ENCODE measurements around the gene KTN1.

The KTN1 gene, protein sequence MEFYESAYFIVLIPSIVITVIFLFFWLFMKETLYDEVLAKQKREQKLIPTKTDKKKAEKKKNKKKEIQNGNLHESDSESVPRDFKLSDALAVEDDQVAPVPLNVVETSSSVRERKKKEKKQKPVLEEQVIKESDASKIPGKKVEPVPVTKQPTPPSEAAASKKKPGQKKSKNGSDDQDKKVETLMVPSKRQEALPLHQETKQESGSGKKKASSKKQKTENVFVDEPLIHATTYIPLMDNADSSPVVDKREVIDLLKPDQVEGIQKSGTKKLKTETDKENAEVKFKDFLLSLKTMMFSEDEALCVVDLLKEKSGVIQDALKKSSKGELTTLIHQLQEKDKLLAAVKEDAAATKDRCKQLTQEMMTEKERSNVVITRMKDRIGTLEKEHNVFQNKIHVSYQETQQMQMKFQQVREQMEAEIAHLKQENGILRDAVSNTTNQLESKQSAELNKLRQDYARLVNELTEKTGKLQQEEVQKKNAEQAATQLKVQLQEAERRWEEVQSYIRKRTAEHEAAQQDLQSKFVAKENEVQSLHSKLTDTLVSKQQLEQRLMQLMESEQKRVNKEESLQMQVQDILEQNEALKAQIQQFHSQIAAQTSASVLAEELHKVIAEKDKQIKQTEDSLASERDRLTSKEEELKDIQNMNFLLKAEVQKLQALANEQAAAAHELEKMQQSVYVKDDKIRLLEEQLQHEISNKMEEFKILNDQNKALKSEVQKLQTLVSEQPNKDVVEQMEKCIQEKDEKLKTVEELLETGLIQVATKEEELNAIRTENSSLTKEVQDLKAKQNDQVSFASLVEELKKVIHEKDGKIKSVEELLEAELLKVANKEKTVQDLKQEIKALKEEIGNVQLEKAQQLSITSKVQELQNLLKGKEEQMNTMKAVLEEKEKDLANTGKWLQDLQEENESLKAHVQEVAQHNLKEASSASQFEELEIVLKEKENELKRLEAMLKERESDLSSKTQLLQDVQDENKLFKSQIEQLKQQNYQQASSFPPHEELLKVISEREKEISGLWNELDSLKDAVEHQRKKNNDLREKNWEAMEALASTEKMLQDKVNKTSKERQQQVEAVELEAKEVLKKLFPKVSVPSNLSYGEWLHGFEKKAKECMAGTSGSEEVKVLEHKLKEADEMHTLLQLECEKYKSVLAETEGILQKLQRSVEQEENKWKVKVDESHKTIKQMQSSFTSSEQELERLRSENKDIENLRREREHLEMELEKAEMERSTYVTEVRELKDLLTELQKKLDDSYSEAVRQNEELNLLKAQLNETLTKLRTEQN (N-terminal part only)

DNA sequence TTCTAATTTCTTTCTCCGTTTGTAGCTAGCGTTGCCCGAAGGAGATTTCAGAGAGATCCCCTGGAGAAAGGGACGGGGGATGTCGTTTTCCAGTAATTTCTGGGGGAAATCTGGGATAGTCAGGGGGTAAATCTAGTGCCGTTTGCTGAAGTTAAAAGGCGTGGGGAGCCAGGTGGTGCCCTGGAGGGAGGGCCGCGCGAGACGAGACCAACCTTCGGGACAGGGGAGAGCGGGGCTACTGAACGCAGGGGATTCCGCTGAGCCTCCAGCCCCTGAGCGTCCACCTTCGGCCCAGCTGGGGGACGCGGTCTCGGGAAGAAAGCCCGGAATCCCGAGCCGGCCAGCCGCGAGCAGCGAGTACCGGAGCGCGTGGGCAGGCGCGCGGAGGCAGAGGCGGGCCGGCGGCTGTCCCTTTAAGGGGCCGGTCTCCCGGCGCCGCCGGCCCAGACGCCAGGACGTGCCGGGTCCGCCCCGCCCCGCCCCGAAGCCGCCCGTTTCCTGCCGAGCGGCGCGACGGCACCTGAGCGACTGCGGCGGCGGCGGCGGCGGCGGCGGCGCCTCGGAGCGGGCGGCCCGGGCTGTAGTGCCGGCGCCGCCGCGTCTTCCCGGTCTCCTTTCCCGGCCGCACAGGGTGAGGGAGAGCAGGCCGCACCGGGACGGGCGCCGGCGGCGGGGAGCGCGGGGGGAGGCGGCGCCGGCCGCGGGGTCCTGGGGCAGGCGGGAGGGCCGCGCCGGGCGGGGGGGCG, at the start of gene KTN1:
Gene KTN1 (plus strand): TSS at position 484 of the 746 bp plus-strand sequence. CDS start 31,842 bp downstream, outside the sequence.
- DNase-seq = peak; percentile 84

DNA sequence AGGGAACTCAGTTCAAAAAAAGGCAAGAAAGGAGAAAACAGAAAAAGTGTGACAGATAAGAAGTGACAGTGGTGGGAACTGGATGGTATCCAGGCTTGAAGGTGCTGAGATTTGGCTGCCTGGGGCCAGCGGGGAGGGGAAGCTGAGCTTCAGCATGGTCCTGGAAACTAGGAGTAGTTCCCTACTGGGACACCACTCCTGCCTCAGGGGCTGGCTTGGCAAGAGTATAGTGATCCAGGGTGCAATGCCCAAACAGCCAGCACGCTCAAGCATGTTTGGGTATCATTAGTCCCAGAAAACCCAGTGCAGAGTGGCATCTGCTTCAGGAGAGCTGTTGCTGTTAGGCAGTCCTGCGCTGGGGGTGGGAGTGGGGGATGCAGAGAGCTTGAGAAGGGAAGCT, 49.5 kb upstream of the KTN1 start:
- no peak for DNase-seq

DNA sequence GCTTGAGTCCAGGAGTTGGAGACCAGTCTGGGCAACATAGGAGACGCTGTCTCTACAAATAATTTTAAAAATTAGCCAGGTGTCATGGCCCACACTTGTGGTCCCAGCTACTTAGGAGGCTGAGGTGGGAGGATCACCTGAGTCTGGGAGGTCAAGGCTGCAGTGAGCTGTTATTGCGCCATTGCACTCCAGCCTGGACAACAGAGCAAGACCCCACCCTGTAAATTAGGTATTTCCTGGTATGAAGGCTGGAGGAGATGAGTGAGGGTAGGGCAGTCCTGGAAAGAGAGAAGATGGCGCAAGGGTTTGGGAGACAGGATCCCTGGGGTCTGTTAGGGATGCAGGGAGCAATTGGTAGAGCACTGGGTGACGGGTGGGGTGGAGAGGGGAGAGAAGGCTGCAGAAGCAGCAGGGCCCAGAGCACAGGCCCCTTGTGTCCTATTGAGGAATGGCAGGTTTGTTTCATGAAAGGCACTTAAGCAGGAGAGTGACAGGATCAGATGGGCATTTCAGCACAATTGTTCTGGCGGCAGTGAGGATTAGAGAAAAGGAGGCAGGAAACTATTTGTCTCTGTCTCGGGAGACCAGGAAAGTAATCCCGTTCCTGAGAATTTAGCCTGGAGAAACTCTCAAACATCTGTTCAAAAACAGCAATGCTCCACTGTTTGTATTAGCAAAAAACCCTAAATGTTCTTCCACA, 47.2 kb upstream of the KTN1 start:
- DNase-seq = no peak

DNA sequence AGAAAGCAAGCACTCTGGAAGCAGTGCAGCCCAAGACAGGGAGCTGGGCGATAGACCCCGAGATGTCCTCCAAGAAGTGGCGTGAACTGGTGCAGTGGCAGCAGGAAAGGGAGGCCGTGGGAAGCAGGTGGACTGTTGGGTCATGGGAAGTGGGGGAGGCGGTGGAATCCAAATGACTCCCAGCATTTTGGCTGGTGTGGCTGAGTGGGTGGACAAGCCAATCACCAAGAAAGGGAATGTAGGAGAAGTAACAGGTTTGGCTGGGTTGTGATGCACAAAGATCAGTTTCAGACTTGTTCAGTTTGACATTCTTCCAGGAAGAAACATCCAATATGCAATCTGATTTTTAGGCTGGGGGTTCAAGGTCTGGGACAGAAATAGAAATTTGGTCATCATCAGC, 46.0 kb upstream of the KTN1 start:
- no peak for DNase-seq

DNA sequence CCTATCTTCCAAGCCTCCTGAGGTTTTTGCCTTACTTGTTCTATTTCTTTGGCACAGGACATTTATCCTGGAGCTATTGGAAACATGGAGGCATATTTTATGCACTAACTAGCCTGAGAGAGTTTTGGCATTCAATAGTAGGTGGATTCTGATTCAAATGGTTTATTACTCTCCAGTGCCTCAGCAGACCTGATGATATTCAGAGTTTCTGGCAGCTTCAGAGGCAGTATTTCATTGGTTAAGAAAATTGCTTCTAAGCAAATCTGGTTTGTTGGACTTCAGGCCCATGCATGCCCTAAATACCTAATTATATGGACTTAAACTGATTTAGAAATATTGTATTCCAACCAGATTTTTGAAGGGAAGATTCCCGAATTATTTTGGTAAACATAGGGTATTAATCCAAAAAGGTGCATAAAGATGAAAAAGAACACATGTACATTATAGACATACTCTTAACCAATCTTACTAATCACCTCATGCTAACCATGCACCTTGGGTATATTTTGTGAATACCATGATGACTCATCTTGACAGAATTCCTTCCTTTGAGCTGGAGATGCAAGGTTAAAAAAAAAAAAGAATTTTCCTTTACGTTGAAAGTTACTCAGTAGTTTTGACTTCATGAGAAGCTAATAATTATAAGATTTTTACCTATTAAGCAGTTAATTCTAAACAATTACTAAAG, 44.3 kb upstream of the KTN1 start:
- DNase-seq = no peak

DNA sequence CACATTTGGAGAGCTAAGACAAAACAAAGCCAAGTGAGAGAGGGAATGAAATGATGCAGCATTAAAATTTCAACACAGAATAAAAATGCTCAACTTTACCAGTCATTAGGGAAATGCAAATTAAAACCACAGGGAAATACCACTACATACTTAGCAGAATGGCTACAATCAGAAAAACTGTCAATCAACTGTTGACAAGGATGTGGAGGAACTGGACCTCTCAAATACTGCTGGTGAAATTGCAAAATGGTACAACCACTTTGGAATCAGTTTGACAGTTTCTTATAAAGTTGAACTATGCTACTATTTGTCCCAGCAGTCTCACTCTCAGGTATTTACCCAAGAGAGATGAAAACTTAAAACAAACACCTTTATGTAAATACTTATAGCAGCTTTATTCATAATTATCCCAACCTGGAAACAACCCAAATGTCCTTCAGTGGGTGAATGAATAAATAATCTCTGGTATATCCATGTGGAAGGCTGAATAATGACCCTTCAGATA, 43.8 kb upstream of the KTN1 start:
- no peak for DNase-seq

DNA sequence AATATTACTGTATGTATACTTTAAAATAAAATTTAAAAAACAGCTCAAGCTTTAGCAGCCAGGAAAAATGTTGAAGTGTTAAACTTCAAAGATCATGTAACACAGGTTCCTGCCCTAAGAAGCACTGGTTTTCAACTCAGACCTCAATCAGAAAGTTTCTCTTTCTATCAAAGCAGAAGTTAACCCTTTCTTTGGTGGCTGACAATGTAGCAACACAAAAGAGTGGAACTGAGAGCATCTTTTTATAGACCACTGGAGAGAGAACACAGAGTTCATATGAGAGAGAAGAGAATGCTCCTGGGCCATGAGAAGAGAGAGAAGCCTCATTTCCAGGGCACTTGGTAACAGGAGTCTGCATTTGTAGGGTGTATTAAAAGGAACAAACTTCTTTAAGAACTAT, 42.2 kb upstream of the KTN1 start:
- no peak for DNase-seq

DNA sequence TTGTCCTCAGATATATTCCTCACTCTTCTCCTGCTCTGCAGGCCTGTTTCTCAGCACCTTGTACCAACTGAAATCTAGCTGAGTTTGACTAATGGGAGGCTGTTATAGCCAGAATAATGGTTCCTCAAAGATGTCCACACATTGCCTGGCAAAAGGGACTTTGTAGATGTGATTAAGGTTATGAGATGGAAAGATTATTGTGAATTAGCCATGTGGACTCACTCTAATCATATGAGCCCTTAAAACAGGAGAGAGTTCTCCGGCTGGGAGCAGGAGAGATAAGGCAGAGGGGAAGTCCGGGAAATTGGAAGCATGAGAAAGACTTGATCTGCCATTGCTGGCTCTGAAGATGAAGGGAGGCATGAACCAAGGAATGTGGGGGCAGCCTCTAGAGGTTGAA, 40.0 kb upstream of the KTN1 start:
- no peak for DNase-seq

DNA sequence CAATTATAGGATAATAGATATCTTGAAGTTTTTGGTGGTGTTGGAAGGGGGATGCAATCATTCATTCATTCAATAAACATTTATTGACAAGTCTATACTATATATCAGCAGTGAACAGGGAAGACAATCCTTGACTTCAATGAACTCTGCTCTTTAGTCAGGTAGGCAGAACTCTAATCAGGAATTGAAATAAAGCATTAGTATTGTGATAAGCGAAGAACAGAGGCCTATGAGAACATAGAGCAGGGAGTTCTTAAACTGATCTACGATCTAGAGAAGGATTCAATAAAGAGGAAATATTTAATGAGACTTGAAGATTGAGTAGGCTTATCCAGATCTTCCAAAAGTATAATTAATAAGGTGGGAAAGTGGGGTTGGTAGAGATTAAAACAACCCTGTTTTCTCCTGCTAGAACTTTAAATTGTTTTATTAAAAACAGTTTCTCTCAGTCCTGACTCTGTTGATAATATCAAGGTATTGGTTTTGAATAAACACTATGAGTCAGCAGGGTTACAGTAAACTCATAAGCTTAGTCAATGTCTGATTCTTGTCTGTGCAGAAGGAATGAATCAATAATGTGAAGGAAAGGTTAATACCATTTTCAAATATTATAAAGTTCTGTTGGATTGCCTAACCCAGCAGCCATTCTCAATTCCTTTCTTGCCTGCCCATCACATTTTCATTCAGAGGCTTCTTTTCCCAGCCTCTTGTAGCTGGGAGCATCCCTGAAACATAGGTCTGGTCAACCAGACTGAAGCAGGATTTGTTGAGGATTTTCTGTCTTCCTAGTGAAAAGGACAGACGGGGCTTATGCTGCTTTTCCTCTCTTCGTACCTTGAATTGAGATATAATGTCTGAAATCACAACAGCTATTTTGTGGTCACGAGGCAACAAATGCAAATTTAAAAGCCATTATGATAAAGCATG, 38.9 kb upstream of the KTN1 start:
- no peak for DNase-seq

DNA sequence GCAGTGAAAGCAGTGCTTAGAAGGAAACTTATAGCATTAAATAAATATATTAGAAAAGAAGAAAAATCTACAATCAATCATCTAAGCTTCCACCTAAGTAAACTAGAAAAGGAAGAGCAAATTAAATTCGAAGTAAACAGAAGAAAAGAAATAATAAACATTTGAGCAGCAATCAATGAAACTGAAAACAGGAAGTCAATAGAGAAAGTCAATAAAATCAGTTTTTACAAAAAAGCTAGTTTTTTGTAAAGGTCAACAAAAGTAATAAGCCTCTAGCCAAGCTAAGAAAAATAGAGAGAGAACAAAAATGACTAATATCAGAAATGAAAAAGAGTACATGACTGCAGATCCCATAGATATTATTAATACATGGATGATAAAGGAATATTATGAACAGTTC, 34.2 kb upstream of the KTN1 start:
- DNase-seq = no peak

DNA sequence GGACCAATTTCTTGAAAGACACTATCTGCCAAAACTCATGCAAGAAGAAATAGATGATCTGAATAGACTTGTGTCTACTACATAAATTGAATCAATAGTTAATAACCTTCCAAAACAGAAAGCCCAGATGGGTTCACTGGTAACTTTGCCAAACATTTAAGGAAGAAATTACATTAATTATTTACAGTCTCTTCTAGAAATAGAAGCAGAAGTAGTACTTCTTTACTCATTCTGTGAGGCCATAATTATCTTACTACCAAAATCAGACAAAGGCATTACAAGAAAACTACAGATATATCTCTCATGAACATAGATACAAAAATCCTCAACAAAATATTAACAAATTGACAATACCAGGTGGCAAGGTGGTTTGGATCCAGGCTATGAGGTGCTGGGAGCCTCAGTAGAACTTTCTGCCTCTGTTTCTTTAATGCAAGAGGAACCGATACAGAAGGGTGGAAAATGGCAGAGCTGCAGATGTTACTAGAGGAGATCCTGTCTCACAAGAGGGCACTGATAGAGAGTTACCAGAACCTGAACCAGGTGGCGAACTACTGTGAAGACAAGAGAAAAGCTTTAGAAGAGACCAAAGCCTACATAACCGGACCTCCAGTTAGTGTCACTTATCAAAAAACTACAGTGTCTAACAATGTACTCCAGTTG, 33.7 kb upstream of the KTN1 start:
- DNase-seq = no peak

DNA sequence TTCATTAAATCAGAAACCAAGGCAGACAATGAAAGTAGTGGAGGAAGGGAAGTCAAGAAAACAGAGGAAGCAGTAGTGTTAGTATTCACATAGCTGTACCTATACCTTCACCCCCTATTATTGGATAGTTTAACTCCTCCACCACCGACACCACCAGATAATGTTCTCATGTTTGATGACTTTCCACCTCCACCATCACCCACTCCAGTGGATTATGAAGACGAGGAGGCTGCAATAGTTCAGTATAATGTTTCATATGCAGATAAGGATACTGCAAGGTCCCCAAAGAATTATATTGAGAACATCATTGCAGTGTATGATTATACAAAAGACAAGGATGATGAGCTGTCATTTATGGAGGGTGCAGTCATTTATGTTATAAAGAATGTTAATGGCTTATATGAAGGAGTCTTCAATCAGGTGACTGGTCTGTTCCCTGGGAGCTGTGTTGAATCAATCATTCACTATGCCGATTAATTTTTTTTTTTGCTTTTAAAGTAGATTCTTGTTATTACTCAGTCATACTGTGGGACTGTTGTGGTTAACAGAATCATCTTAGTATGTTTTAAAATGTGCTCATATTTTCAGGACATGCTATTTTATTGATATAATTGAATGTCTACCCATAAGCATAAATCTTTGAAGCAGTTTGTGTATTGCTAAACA, 32.2 kb upstream of the KTN1 start:
- DNase-seq = no peak

DNA sequence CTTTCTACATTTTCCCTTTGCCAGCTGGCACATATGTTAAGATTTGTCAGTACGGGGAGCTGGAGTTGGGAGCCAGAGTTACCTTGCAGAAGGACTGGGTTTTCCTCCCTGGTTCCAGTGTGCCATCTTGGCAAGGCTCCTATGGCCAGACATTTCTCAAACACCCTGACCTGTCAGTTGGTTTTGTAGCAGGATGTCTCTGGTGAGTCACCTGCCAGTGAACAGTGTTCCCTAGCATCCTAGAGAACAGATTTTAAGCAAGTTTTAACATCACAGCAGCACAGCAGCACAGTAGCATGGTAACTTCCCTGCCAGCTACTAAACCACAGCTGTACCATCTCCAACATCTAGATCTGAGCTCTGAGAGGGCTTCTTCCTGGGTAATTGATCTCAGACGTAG, 26.2 kb upstream of the KTN1 start:
- no peak for DNase-seq

DNA sequence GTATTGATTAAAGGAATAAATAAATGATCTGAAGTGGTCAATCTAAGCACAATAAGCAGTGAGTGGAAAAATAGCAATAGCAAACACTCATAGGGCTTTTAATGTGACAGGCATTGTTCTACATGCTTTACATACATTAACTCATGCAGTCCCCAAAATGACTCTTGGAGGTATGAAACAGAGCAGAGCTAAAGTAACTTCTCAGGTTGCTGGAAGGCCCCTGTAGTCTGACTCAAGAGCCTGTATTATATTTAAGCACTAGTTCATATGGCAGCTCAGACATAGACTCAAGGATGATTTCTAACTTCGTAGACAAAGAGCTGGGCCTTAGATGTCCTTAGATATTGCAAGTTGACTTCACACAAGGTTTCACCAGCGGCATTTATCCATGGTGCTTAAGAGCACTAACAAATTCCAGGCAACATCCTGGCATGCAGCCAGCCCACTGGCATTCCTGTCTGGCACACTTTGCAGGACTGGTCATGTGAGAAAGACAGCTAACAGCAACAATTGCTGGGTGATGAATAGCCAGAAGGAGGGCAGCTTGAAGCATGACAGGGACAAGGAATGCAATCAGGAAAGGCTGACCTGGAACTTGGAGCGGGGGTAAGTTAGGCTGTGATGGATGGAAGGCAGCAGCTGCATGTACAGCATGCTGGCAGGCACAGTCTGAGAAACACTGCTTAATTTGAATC, 22.9 kb upstream of the KTN1 start:
- DNase-seq = no peak

DNA sequence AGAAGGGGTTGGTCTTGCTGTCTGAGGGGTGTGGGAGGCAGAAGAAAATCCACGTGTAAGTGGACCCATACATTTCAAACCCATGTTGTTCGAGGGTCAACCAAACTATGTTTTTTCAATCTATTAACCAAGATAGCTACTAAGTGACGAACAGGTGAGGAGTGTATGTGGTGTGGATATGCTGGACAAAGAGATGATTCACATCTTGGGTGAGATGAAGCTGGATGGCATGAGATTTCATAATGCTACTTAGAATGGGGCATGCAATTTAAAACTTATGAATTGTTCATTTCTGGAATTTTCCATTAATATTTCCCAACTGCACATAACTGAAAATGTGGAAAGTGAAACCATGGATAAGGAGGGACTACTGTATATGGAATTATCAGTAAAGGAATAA, 17.9 kb upstream of the KTN1 start:
- DNase-seq = no peak

DNA sequence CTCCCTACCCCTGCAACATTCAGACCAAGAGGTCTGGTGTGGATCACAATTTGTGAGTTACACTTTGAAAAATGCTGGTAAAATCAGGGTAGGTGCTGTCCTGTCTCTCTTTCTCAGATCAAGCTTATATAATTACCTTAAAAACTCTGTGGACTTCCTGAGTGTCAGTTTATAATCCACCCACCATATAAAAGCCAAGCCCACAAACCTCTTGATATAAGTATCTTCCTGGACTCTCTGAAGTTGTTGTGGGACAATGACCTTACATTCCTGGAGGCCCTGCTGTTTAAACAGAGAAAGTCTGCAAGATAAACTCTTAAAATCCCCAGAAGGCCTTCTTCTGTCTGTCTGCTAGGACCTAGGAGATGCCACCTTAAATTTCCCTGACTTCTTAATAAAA, 11.4 kb upstream of the KTN1 start:
- no peak for DNase-seq

DNA sequence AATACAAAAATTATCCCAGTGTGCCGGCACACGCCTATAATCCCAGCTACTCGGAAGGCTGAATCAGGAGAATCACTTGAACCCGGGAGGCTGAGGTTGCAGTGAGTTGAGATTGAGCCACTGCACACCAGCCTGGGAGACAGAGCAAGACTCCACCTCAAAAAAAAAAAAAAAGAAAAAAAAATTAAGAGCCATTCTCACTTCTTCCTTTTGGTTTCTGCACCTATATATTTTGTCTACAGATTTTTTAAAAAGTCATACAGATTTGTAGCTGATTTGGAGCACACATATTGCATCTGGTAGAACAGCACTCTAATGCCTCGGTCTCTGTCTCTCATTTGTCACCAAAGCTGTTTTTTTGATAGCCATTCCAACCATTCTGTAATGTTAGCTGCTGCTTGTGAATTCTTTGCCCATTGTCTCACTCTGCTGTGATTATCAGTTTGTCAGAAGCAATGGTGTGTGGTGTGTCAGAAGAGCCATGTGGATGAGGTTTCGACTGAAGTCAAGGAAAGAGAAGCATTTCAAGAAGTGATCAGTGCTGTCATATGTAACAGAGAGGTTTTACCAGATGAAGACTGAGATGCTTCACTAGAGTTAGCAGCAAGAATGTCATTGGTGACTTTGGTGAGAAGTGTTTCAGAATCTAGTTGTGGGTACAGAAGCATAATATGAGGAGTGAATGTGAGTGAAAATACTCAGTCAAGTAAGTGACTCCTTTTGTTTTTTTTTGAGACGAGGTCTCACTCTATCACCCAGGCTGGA, 8.7 kb upstream of the KTN1 start:
- no peak for DNase-seq
